Activated CD4-positive, alpha-beta T cell treated with anti-CD3 and anti-CD28 coated beads, Interleukin-2, amount 50 U/mL, for 48 hours (primary cell): ENCODE results near the gene GALNT1.

Experiments used
- DNase-seq, 2 experiments: peaks; one replicate each; pipeline ENCODE4 v3.0.0-alpha.2; 2020

Gene GALNT1

GRCh38 chr18:35582899-35583558, 1.5 kb downstream of the GALNT1 start:
- DNase-seq: no peak

GRCh38 chr18:35584735-35585134, 3.2 kb downstream of the GALNT1 start:
- DNase-seq: no peak

GRCh38 chr18:35585608-35586007, 4.1 kb downstream of the GALNT1 start:
- DNase-seq: no peak

DNA sequence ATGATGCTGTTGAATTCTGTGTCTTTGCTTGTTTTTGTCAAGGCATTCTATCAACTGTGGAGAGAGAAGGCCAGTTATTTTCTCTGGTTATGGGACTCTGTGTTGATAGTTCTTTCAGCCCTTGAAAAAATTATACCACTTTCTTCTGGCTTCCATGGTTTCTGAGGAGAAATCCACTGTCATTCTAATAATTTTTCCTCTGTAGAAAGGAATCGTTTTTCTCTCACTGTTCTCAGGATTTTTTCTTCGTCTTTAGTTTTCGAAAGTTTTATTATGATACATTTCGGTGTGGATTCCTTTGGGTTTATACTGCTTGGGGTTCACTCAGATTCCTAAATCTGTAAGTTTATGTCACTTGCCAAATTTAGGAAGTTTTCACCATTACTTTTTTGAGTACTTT, 6.6 kb downstream of the GALNT1 start:
- DNase-seq: no peak

DNA sequence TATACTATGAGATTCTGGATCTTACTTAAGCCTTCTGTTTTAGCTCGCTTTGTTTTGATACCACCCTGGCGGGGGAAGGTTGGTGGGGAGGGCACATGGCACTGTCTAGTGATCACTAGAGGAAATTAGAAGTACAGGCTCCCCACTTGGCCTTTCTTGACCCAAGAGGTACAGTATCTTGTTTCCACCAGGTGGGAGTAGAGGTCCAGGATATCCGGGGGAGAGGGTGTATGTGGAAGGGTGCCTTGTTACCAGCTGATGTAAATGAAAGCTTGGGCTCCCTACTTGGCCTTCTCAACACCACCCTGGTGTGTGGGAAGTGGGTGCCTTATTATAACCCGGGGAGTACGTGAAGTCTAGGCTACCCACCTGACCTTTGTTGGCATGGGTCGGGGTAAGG, 7.5 kb downstream of the GALNT1 start:
- no peak for DNase-seq

DNA sequence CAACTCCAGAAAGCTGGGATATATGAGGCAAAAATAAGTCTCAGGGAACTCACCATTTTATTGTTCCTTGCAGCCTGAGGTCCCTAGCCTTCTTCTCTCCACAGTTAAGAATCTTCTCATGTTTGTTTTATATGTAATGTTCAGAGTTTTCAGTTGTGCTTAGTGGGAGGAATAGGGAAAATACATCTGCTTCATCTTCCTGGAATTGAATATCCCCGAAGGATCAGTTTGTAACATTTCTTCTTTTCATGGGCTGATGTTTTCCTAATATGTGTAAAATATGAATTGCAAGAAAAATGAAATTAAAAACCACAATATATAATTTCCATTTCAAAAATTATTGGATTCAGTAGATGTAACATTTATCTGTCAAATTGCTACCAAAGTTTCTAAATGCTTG, 8.0 kb downstream of the GALNT1 start:
- no peak for DNase-seq

DNA sequence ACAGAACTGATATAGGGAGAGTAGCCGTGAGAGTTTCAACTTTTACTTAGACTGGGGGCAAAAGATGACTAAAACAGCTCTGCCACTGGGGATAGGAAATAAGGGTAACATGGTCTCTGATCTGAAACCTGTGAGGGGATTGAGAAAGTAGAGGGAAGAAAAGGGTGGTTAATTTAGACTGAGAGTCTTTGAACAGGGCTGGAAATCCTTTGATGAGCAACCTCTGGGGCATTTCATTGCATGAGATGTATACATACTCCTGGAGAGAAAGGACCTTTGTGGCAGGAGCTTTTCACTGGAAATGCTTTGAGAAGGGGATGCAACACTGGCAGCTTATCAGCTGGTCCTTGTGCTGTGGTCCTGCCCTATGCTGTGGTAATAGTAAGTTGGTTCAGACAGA, 9.4 kb downstream of the GALNT1 start:
- no peak for DNase-seq

- DNase-seq: no peak
Measured at GRCh38 chr18:35592298-35592697, 10.8 kb downstream of the GALNT1 start.

DNA sequence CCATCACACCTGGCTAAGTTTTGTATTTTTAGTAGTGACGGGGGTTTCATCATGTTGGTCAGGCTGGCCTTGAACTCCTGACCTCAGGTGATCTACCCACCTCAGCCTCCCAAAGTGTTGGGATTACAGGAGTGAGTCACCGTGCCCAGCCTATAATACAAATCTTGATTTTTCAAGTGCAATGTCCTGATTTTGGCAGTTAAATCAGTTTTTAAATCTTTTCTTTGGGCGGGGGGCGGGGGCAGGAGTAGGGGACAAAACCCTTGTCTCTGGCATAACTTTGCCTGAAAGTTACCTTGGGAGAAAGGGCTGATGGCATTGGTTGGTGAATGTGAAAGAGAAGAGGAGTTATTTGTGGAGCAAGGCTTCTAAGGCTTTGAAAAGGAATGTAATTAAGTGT, 12.3 kb downstream of the GALNT1 start:
- no peak for DNase-seq

- no peak for DNase-seq
Measured at GRCh38 chr18:35597758-35598157, 16.2 kb downstream of the GALNT1 start.

- no peak for DNase-seq
Measured at GRCh38 chr18:35602193-35602820, 20.8 kb downstream of the GALNT1 start.

GRCh38 chr18:35603008-35603407, 21.5 kb downstream of the GALNT1 start:
- DNase-seq: no peak

DNA sequence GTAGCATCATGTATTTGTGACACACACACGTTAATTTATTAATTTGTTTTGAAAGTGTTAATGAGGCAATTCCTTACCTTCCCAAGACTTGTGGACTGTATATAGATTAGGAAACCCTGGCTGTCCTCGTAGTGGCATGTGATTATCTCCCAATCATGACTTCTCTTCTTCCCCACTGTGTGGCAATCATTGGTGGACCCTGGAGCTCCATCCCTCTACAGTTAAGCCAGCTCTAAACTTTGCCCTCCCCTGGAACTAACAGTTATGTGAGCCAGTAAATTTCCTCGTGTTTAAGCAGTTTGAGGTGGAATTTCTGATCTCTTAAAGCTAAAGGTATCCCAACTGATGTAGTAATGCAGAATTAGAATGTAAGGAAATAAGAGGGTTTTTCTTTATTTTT, 22.0 kb downstream of the GALNT1 start:
- no peak for DNase-seq

GRCh38 chr18:35604369-35604768, 22.8 kb downstream of the GALNT1 start:
- DNase-seq: no peak

GRCh38 chr18:35605686-35606417, 24.3 kb downstream of the GALNT1 start:
- no peak for DNase-seq

GRCh38 chr18:35609236-35609635, 27.7 kb downstream of the GALNT1 start:
- DNase-seq: no peak

GRCh38 chr18:35610089-35610488, 28.5 kb downstream of the GALNT1 start:
- DNase-seq: no peak

DNA sequence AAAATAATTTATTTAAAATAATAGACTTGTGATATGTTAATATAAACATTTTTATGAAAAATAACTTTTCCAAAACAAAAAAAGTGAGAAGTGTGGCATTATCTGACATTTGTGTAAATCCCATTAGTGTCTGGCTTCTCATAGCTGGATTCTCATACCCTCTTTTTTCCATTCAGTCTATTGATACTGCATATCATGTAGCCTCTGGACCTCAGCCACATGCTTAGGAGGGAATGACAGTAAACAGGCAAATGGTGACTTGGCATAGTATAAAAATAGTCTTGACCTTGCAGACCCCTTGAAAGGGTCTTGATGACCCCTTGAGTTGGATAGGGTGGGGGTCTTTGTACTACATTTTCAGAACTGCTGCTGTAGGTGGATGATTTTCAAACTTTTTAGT, 29.2 kb downstream of the GALNT1 start:
- no peak for DNase-seq

DNA sequence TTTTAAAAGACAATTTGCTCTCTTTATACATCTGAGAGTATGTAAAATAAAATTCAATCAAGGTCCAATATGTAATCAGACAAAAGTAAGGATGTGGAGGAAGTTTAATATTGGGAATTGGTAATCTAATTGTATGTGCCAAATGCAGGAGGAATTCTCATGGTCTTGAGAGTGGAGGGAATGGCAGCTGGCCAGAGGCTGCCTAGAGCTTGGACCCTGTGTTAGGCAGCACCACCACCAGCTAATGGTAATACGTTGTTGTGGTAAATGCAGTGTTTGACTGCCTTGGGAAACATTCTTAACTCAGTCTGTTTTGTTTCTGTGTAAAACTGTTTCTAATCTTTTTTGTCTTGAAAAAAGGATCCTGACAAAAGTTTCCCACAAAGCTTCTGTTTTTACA, 30.0 kb downstream of the GALNT1 start:
- no peak for DNase-seq

- no peak for DNase-seq
Measured at GRCh38 chr18:35616074-35616473, 34.5 kb downstream of the GALNT1 start.

GRCh38 chr18:35616664-35617423, 35.3 kb downstream of the GALNT1 start:
- peak; percentile 54 to 68 for DNase-seq

GRCh38 chr18:35617865-35618264, 36.3 kb downstream of the GALNT1 start:
- DNase-seq: no peak

- no peak for DNase-seq
Measured at GRCh38 chr18:35618289-35618688, 36.7 kb downstream of the GALNT1 start.

- no peak for DNase-seq
Measured at GRCh38 chr18:35618696-35619095, 37.2 kb downstream of the GALNT1 start.
